Caco-2 (cell line): ENCODE measurements around the gene PARD6G. TPM values are rescaled to one million over a fixed set of nuclear protein-coding genes. Genes with fewer than 3 reads are reported as not detected.

Experiments used
- BruUV-seq: library from RNA; stranded (reverse); fragments of 400-500 nt; replicated peaks from 2 replicates; lab custom pipeline; 2021; lab: Mats Ljungman, UMichigan
- CTCF ChIA-PET: fragments of 300-600 bp; sonication (Branson Sonifier 250); formaldehyde crosslinking; loops from one replicate; lab custom pipeline; 2022; ENCODE audit warnings: antibody characterized with exemption; lab: Charles Lee
- POLR2A ChIA-PET: fragments of 300-600 bp; sonication (Branson Sonifier 250); formaldehyde crosslinking; loops from one replicate; lab custom pipeline; 2022; ENCODE audit warnings: antibody characterized with exemption; lab: Charles Lee
- DNase-seq, 2 experiments: peaks; one replicate each; pipeline versions ENCODE4 v3.0.0 to v3.0.0-alpha.2; 2020 to 2022
- H3K27me3 ChIP-seq: replicated peaks from 2 replicates; pipeline ENCODE4 v1.6.0; 2011; ENCODE audit warnings: low read length; ENCODE audit not compliant: control insufficient read depth, insufficient read depth
- H3K36me3 ChIP-seq: 2 replicates; pipeline ENCODE4 v1.5.1; 2011; ENCODE audit warnings: low read length; ENCODE audit not compliant: control insufficient read depth, insufficient read depth
- H3K4me1 ChIP-seq: fragments of 250-450 bp; sonication (Bioruptor Pico); 2 replicates; pipeline ENCODE4 v1.5.1; 2020; ENCODE audit warnings: mild to moderate bottlenecking
- H3K4me3 ChIP-seq: 2 replicates; pipeline ENCODE4 v1.5.1; 2011; ENCODE audit warnings: low read depth, mild to moderate bottlenecking, control low read depth, low read length
- H3K9me3 ChIP-seq: fragments of 250-450 bp; sonication (Bioruptor Pico); 2 replicates; pipeline ENCODE4 v1.5.1; 2020; ENCODE audit warnings: mild to moderate bottlenecking, moderate library complexity
- H3K27ac Mint-ChIP-seq: one replicate; pipeline ENCODE4 v1.8.0; 2022; ENCODE audit warnings: mixed read lengths; ENCODE audit not compliant: unreplicated experiment
- H3K27me3 Mint-ChIP-seq: one replicate; pipeline ENCODE4 v1.8.0; 2022; ENCODE audit warnings: mixed read lengths; ENCODE audit not compliant: insufficient read depth, unreplicated experiment
- H3K36me3 Mint-ChIP-seq: one replicate; pipeline ENCODE4 v1.8.0; 2022; ENCODE audit warnings: mild to moderate bottlenecking, mixed read lengths; ENCODE audit not compliant: insufficient read depth, unreplicated experiment
- H3K4me1 Mint-ChIP-seq: one replicate; pipeline ENCODE4 v1.8.0; 2022; ENCODE audit warnings: low read depth, mixed read lengths; ENCODE audit not compliant: unreplicated experiment
- H3K4me3 Mint-ChIP-seq: one replicate; pipeline ENCODE4 v1.8.0; 2022; ENCODE audit warnings: mild to moderate bottlenecking, moderate library complexity, mixed read lengths; ENCODE audit not compliant: unreplicated experiment
- H3K9me3 Mint-ChIP-seq: one replicate; pipeline ENCODE4 v1.8.0; 2022; ENCODE audit warnings: mixed read lengths; ENCODE audit not compliant: unreplicated experiment
- intact Hi-C: fragments of 100-400 bp; cut with micrococcal nuclease; formaldehyde crosslinking; loops from one replicate; pipeline ENCODE4 v1.10.0; 2022; ENCODE audit not compliant: unreplicated experiment
- total RNA-seq: library from RNA; stranded (reverse); gene quantifications from 2 replicates; pipeline ENCODE4 v1.2.3, GENCODE V29; 2022
- TF ChIP-seq, protein P1 (sequence below), 2 experiments: fragments of 200-600 bp in 1 of 2; IDR thresholded peaks; 1 replicate in 1 of 2; 2 replicates in 1 of 2; pipeline versions ENCODE4 v1.5.1 to v1.8.0; 2011 to 2022; ENCODE audit warnings: antibody characterized with exemption in 1 of 2, control low read depth in 1 of 2, inconsistent platforms in 1 of 2, low read depth in 1 of 2, low read length in 1 of 2, mild to moderate bottlenecking in 1 of 2, moderate library complexity in 1 of 2; ENCODE audit not compliant: insufficient read depth in 1 of 2, severe bottlenecking in 1 of 2, unreplicated experiment in 1 of 2

The PARD6G gene
- total RNA-seq, 1 experiment from 2014 or later, result 1.3 TPM

DNA sequence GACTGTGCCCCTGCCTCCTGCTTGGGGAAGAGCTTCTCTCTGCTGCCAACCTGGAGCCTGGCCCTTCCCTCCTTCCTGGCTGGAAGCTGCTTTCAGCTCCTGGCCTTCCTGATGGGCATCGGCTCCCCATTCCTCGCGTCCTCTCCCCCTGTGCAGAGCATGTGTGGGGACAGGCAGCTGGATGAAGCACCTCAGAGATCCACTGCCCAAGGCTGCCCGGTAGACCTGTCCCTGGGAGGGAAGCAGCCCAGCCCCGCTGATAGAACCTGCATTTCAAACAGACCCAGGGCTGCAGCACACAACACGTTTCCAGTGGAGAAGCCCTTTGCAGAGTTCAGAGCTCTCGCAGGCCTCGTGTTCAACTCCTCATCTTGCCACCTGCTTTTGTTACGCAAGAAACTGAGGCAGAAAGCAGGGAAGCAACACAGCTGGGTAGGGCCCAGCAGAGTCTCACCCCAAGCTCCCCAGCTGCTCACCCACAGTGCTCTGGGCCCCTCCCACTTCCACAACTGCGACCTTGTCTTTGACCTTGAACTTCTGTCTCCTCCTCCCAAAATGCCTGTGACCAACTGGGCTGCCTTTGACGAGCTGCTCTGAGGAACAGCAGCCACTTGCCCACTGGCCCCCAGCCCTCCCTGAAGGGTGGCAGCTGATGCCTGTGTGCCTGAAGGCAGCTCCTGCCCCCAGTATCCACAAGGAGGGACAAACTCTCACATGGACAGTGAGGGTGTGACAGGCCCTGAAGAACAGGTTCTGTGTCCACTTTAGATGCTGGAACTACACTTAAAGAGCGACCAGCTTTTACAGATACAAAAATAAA, 65.5 kb downstream of the PARD6G start:
- Mint-ChIP-seq H3K36me3 (no peaks in the 10 kb centered on the region), H3K4me3 (no peak overlapping the region), H3K9me3 (no peaks in the 10 kb centered on the region), H3K4me1 (no peaks in the 10 kb centered on the region), H3K27ac (no peak overlapping the region), H3K27me3 (no peaks in the 10 kb centered on the region)
- Histone ChIP-seq H3K36me3 (no peaks in the 10 kb centered on the region), H3K4me1 (no peaks in the 10 kb centered on the region), H3K4me3 (no peak overlapping the region), H3K9me3 (no peaks in the 10 kb centered on the region), H3K27me3 (no peaks in the 10 kb centered on the region)
- BruUV-seq, result no TSS peak
- ChIA-PET CTCF (no interaction called here), POLR2A (no interaction called here)
- DNase-seq, result no peak
- intact Hi-C loops, result no loop called here
- TF ChIP-seq, protein P1, sequence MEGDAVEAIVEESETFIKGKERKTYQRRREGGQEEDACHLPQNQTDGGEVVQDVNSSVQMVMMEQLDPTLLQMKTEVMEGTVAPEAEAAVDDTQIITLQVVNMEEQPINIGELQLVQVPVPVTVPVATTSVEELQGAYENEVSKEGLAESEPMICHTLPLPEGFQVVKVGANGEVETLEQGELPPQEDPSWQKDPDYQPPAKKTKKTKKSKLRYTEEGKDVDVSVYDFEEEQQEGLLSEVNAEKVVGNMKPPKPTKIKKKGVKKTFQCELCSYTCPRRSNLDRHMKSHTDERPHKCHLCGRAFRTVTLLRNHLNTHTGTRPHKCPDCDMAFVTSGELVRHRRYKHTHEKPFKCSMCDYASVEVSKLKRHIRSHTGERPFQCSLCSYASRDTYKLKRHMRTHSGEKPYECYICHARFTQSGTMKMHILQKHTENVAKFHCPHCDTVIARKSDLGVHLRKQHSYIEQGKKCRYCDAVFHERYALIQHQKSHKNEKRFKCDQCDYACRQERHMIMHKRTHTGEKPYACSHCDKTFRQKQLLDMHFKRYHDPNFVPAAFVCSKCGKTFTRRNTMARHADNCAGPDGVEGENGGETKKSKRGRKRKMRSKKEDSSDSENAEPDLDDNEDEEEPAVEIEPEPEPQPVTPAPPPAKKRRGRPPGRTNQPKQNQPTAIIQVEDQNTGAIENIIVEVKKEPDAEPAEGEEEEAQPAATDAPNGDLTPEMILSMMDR (IDR thresholded peaks at IDR 0.05; ENCODE audit: insufficient read depth in 1 of 2, low read depth in 1 of 2, low read length in 1 of 2, severe bottlenecking in 1 of 2, unreplicated experiment in 1 of 2), result no peak

DNA sequence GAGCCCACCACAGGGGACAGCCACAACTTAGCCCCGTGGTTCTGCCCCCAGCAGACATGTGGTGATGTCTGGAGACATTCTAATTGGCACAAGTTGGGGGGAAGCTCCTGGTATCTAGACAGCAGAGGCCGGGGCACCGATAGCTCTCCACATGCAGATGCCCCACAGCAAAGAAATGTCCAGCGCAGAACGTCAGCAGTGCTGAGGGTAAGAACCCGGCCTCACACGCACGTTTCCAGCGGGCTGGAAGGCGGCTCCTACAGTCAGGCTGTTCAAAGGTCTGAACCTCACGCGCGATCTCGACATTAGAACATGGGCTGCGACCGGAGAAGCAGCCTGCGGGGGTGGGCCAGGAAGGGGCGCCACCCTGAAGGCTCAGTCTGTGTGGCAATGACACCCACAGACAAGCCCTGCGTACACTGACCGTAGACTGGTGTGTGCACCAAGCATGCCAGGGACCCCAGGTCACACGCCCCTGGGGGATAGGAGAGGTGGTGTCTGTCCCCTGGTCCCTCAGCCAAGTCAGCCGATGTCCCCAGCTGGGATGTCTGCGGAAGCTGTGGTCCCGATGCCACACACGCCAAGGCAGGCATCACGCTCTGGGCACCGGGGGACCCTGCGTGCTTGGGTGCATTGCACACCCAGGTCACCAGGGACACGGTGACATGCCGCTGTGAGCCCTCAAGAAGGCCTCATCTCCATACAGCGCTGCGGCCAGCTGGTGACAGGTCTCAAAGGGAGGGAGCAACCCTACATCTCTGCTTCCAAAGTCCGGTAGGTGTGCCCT, 66.3 kb downstream of the PARD6G start:
- no peaks in the 10 kb centered on the region for H3K9me3 ChIP-seq
- intact Hi-C loops, result no loop called here
- Mint-ChIP-seq H3K4me3 (no peak overlapping the region), H3K27ac (no peak overlapping the region), H3K36me3 (no peaks in the 10 kb centered on the region), H3K27me3 (no peaks in the 10 kb centered on the region), H3K9me3 (no peaks in the 10 kb centered on the region), H3K4me1 (no peaks in the 10 kb centered on the region)
- no peaks in the 10 kb centered on the region for H3K27me3 ChIP-seq
- no peak overlapping the region for H3K4me3 ChIP-seq
- POLR2A ChIA-PET, result no interaction called here
- no peaks in the 10 kb centered on the region for H3K36me3 ChIP-seq
- CTCF ChIA-PET, result no interaction called here
- TF ChIP-seq, protein P1 (IDR thresholded peaks at IDR 0.05; ENCODE audit: insufficient read depth in 1 of 2, low read depth in 1 of 2, low read length in 1 of 2, severe bottlenecking in 1 of 2, unreplicated experiment in 1 of 2), result no peak
- no peak for DNase-seq
- no peaks in the 10 kb centered on the region for H3K4me1 ChIP-seq
- BruUV-seq, result no TSS peak

GRCh38 chr18:80179857-80180558, 67.3 kb downstream of the PARD6G start:
- no peaks in the 10 kb centered on the region for H3K36me3 ChIP-seq
- no peaks in the 10 kb centered on the region for H3K9me3 Mint-ChIP-seq
- intact Hi-C loops, result no loop called here
- H3K4me1 Mint-ChIP-seq, result no peaks in the 10 kb centered on the region
- no peaks in the 10 kb centered on the region for H3K27me3 Mint-ChIP-seq
- CTCF ChIA-PET, result no interaction called here
- no peak overlapping the region for H3K27ac Mint-ChIP-seq
- no peak overlapping the region for H3K4me3 Mint-ChIP-seq
- no peaks in the 10 kb centered on the region for H3K9me3 ChIP-seq
- TF ChIP-seq, protein P1 (IDR thresholded peaks at IDR 0.05; ENCODE audit: insufficient read depth in 1 of 2, low read depth in 1 of 2, low read length in 1 of 2, severe bottlenecking in 1 of 2, unreplicated experiment in 1 of 2), result no peak
- DNase-seq, result no peak
- H3K27me3 ChIP-seq, result no peaks in the 10 kb centered on the region
- POLR2A ChIA-PET, result no interaction called here
- H3K4me1 ChIP-seq, result no peaks in the 10 kb centered on the region
- no peak overlapping the region for H3K4me3 ChIP-seq
- no TSS peak for BruUV-seq
- H3K36me3 Mint-ChIP-seq, result no peaks in the 10 kb centered on the region
